Mesendoderm (in vitro differentiated cells): ENCODE measurements around the gene GNPDA1. TPM values are rescaled to one million over a fixed set of nuclear protein-coding genes. Genes with fewer than 3 reads are reported as not detected.
A peak's percentile ranks its signal among the peaks of the same experiment; 100 is the strongest.

Experiments
- DNase-seq: peaks from one replicate; pipeline ENCODE4 v3.0.0; 2013
- H2AK5ac ChIP-seq: 2 replicates; pipeline ENCODE4 v1.6.1; 2013; ENCODE audit warnings: low read length, inconsistent platforms
- H2BK120ac ChIP-seq: 2 replicates; pipeline ENCODE4 v1.6.1; 2013; ENCODE audit warnings: low read depth, mild to moderate bottlenecking, low read length, moderate library complexity, mixed read lengths
- H2BK15ac ChIP-seq: replicated peaks from 2 replicates; pipeline ENCODE4 v1.6.1; 2013; ENCODE audit warnings: low read depth, mild to moderate bottlenecking, moderate library complexity
- H2BK5ac ChIP-seq: 2 replicates; pipeline ENCODE4 v1.6.1; 2013; ENCODE audit warnings: low read length, inconsistent platforms
- H3K18ac ChIP-seq: 2 replicates; pipeline ENCODE4 v1.6.1; 2013; ENCODE audit warnings: mild to moderate bottlenecking, low read length, mixed read lengths
- H3K23ac ChIP-seq: one replicate; pipeline ENCODE4 v1.6.1; 2013; ENCODE audit warnings: low read length
- H3K27ac ChIP-seq: 2 replicates; pipeline ENCODE4 v1.5.1; 2013; ENCODE audit warnings: low read depth, mild to moderate bottlenecking, inconsistent platforms, low read length, moderate library complexity
- H3K27me3 ChIP-seq: 2 replicates; pipeline ENCODE4 v1.6.1; 2013; ENCODE audit warnings: low read length, control low read depth, mild to moderate bottlenecking, inconsistent platforms; ENCODE audit not compliant: insufficient read depth, poor library complexity
- H3K36me3 ChIP-seq: 2 replicates; pipeline ENCODE4 v1.6.1; 2013; ENCODE audit warnings: low read length, inconsistent platforms; ENCODE audit not compliant: control insufficient read depth, insufficient read depth
- H3K4ac ChIP-seq: one replicate; pipeline ENCODE4 v1.6.1; 2013; ENCODE audit warnings: low read depth, mild to moderate bottlenecking, low read length, moderate library complexity
- H3K4me1 ChIP-seq: 2 replicates; pipeline ENCODE4 v1.6.1; 2013; ENCODE audit warnings: low read depth, low read length, inconsistent platforms; ENCODE audit not compliant: control insufficient read depth
- H3K4me2 ChIP-seq: 2 replicates; pipeline ENCODE4 v1.6.1; 2013; ENCODE audit warnings: low read length
- H3K4me3 ChIP-seq: 2 replicates; pipeline ENCODE4 v1.5.1; 2013; ENCODE audit warnings: mild to moderate bottlenecking, low read length
- H3K56ac ChIP-seq: one replicate; pipeline ENCODE4 v1.6.1; 2013; ENCODE audit warnings: low read length
- H3K79me1 ChIP-seq: 2 replicates; pipeline ENCODE4 v1.6.1; 2013; ENCODE audit warnings: low read length, inconsistent platforms
- H3K79me2 ChIP-seq: 2 replicates; pipeline ENCODE4 v1.6.1; 2013; ENCODE audit warnings: mild to moderate bottlenecking, low read length; ENCODE audit not compliant: control insufficient read depth, insufficient read depth
- H3K9ac ChIP-seq: 2 replicates; pipeline ENCODE4 v1.6.1; 2013; ENCODE audit warnings: low read length, inconsistent platforms
- H4K5ac ChIP-seq: one replicate; pipeline ENCODE4 v1.6.1; 2013; ENCODE audit warnings: low read length
- H4K8ac ChIP-seq: one replicate; pipeline ENCODE4 v1.6.1; 2013; ENCODE audit warnings: low read depth, mild to moderate bottlenecking, control low read depth, low read length, moderate library complexity
- WGBS: extraction: QIAGEN DNeasy Blood & Tissue Kit; methylation state at CpG from one replicate; pipeline ENCODE4 v1.1.7; 2013; ENCODE audit warnings: low lambda C conversion rate, missing lambda C conversion rate; ENCODE audit not compliant: insufficient coverage; ENCODE audit errors: extremely low coverage; 5-methylcytosine and 5-hydroxymethylcytosine counted together
- polyA plus RNA-seq, 2 experiments: library from polyadenylated mRNA; stranded (reverse); fragments of 200-250 nt; gene quantifications; one replicate each; pipeline ENCODE4 v1.2.3, GENCODE V29; 2013

GNPDA1 gene
- 61.7 TPM for polyA plus RNA-seq (2013, experiment 1 of 2)
- 60.5 TPM for polyA plus RNA-seq (2013, experiment 2 of 2)

GRCh38 chr5:142012792-142013388 lies at the start of gene GNPDA1:
TSS of gene GNPDA1 (minus strand) at chr5:142013027. CDS start at chr5:142012035, 992 bp downstream.
- no peak within 1 kb of the TSS for H4K5ac ChIP-seq
- H3K79me2 ChIP-seq: no peaks in the 10 kb centered on the region
- H2BK15ac ChIP-seq: peak within 1 kb of the TSS; percentile 27
- peak within 1 kb of the TSS; percentile 19 for H3K27ac ChIP-seq
- peak within 1 kb of the TSS; percentile 64 for H2BK120ac ChIP-seq
- no peaks in the 10 kb centered on the region for H3K79me1 ChIP-seq
- no peaks in the 10 kb centered on the region for H3K36me3 ChIP-seq
- no peaks in the 10 kb centered on the region for H3K4me1 ChIP-seq
- WGBS: no CpG with 5 or more reads among the region's 58 CpGs
- H3K4me3 ChIP-seq: peak within 1 kb of the TSS; percentile 12
- peak within 1 kb of the TSS; percentile 91 for H4K8ac ChIP-seq
- H3K27me3 ChIP-seq: no peaks in the 10 kb centered on the region
- H2AK5ac ChIP-seq: no peak within 1 kb of the TSS
- peak within 1 kb of the TSS; percentile 51 for H3K4me2 ChIP-seq
- H3K23ac ChIP-seq: no peak within 1 kb of the TSS
- peak within 1 kb of the TSS; percentile 93 for H3K4ac ChIP-seq
- H3K18ac ChIP-seq: peak within 1 kb of the TSS; percentile 97
- DNase-seq: peak; percentile 74
- H3K9ac ChIP-seq: peak within 1 kb of the TSS; percentile 59
- H3K56ac ChIP-seq: peak within 1 kb of the TSS; percentile 83
- no peak within 1 kb of the TSS for H2BK5ac ChIP-seq

GRCh38 chr5:142059304-142059940 lies 46.6 kb upstream of the GNPDA1 start:
- WGBS: no CpG with 5 or more reads among the region's 1 CpG
- no peak overlapping the region for H3K18ac ChIP-seq
- DNase-seq: peak; percentile 66

DNA sequence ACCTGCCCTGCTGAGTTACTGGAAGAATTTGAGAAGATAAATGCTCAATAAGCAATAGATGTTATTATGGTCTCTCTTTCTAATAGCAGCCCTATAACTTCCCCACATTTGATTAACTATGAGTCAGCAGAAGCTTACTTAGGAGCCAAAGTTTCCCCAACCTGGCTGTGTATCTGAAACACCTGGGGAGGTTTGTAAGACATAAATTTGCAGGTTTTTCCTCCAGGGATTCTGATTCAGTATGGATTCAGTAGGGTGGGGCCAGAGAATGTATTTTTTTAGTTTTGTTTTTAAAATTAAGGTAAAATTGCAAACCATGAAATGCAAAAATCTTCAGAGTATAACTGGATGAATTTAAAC lies 44.9 kb upstream of the GNPDA1 start:
- H2BK5ac ChIP-seq: no peak overlapping the region
- no peaks in the 10 kb centered on the region for H3K27me3 ChIP-seq
- no peak overlapping the region for H4K5ac ChIP-seq
- H3K79me1 ChIP-seq: no peaks in the 10 kb centered on the region
- no peak overlapping the region for H3K4me2 ChIP-seq
- H3K18ac ChIP-seq: no peak overlapping the region
- no peak overlapping the region for H3K56ac ChIP-seq
- no peaks in the 10 kb centered on the region for H3K4me1 ChIP-seq
- H3K36me3 ChIP-seq: no peaks in the 10 kb centered on the region
- H3K4ac ChIP-seq: no peak overlapping the region
- H3K9ac ChIP-seq: no peak overlapping the region
- H3K27ac ChIP-seq: no peak overlapping the region
- H3K4me3 ChIP-seq: no peak overlapping the region
- H3K23ac ChIP-seq: no peak overlapping the region
- no peak overlapping the region for H2AK5ac ChIP-seq
- no peak overlapping the region for H2BK120ac ChIP-seq
- H2BK15ac ChIP-seq: no peak overlapping the region
- no peak overlapping the region for H4K8ac ChIP-seq
- H3K79me2 ChIP-seq: no peaks in the 10 kb centered on the region
- no peak for DNase-seq

More at GRCh38 chr5:142059304-142059940, 46.6 kb upstream of the GNPDA1 start:
- no peaks in the 10 kb centered on the region for H3K4me1 ChIP-seq
- H3K4me2 ChIP-seq: no peak overlapping the region
- no peak overlapping the region for H3K4ac ChIP-seq
- H3K4me3 ChIP-seq: no peak overlapping the region
- no peaks in the 10 kb centered on the region for H3K79me2 ChIP-seq
- no peak overlapping the region for H2BK120ac ChIP-seq
- H3K27me3 ChIP-seq: no peaks in the 10 kb centered on the region
- H3K23ac ChIP-seq: no peak overlapping the region
- H2AK5ac ChIP-seq: no peak overlapping the region
- H3K9ac ChIP-seq: no peak overlapping the region
- H2BK15ac ChIP-seq: no peak overlapping the region
- no peak overlapping the region for H3K56ac ChIP-seq
- no peaks in the 10 kb centered on the region for H3K79me1 ChIP-seq
- H3K36me3 ChIP-seq: no peaks in the 10 kb centered on the region
- H3K27ac ChIP-seq: no peak overlapping the region
- H4K5ac ChIP-seq: no peak overlapping the region
- H2BK5ac ChIP-seq: no peak overlapping the region
- no peak overlapping the region for H4K8ac ChIP-seq

GRCh38 chr5:142056816-142057696 lies 44.2 kb upstream of the GNPDA1 start:
- Histone ChIP-seq H3K27me3 (no peaks in the 10 kb centered on the region), H3K4me1 (no peaks in the 10 kb centered on the region), H3K9ac (no peak overlapping the region), H2AK5ac (no peak overlapping the region), H2BK5ac (no peak overlapping the region), H3K79me1 (no peaks in the 10 kb centered on the region), H3K79me2 (no peaks in the 10 kb centered on the region), H3K4me2 (no peak overlapping the region), H3K4ac (no peak overlapping the region), H3K4me3 (no peak overlapping the region), H3K36me3 (no peaks in the 10 kb centered on the region), H3K56ac (no peak overlapping the region), H2BK15ac (no peak overlapping the region), H3K23ac (no peak overlapping the region), H4K8ac (no peak overlapping the region), H2BK120ac (no peak overlapping the region), H4K5ac (no peak overlapping the region), H3K18ac (no peak overlapping the region), H3K27ac (no peak overlapping the region)
- no CpG with 5 or more reads among the region's 5 CpGs for WGBS
- DNase-seq: no peak

DNA sequence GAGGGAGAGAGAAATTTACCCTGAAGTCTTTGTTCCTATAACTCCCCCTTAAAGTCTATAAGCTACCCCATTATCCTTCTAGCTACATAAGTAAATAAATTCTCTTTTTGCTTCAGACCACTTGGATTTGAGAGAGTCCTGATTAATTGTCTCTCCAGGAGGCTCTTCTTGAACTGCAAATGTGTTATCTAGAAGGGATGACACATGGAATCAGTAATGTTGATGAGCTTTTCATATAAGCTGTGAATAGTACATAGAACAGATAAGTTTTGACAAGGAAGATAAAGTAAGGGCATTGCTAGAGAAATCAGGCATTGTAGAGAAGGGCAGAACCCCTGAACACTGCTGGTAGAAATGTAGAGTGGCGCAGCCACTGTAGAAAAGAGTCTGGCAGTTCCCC lies 42.5 kb upstream of the GNPDA1 start:
- no CpG with 5 or more reads among the region's 1 CpG for WGBS
- Histone ChIP-seq H3K4me1 (no peaks in the 10 kb centered on the region), H3K18ac (no peak overlapping the region), H3K56ac (no peak overlapping the region), H2BK120ac (no peak overlapping the region), H3K9ac (no peak overlapping the region), H3K27ac (no peak overlapping the region), H3K79me2 (no peaks in the 10 kb centered on the region), H3K4ac (no peak overlapping the region), H3K36me3 (no peaks in the 10 kb centered on the region), H3K4me3 (no peak overlapping the region), H3K23ac (no peak overlapping the region), H4K5ac (no peak overlapping the region), H2AK5ac (no peak overlapping the region), H3K79me1 (no peaks in the 10 kb centered on the region), H3K27me3 (no peaks in the 10 kb centered on the region), H3K4me2 (no peak overlapping the region), H2BK5ac (no peak overlapping the region), H2BK15ac (no peak overlapping the region), H4K8ac (no peak overlapping the region)
- no peak for DNase-seq
